ENCODE measurements around the gene SLC13A3. TPM values are rescaled to one million over a fixed set of nuclear protein-coding genes. Genes with fewer than 3 reads are reported as not detected.
A peak's percentile ranks its signal among the peaks of the same experiment; 100 is the strongest.

SLC13A3 gene
- total RNA-seq, 1 experiment from 2014 or later = not detected

GRCh38 chr20:46575937-46576461 is 75.3 kb downstream of the SLC13A3 start:
- DNase-seq (ENCODE audit: low spot score) = no peak

- no peak for DNase-seq (ENCODE audit: low spot score)
These were observed 75.9 kb downstream of the SLC13A3 start for GRCh38 chr20:46575394-46575793.

DNA sequence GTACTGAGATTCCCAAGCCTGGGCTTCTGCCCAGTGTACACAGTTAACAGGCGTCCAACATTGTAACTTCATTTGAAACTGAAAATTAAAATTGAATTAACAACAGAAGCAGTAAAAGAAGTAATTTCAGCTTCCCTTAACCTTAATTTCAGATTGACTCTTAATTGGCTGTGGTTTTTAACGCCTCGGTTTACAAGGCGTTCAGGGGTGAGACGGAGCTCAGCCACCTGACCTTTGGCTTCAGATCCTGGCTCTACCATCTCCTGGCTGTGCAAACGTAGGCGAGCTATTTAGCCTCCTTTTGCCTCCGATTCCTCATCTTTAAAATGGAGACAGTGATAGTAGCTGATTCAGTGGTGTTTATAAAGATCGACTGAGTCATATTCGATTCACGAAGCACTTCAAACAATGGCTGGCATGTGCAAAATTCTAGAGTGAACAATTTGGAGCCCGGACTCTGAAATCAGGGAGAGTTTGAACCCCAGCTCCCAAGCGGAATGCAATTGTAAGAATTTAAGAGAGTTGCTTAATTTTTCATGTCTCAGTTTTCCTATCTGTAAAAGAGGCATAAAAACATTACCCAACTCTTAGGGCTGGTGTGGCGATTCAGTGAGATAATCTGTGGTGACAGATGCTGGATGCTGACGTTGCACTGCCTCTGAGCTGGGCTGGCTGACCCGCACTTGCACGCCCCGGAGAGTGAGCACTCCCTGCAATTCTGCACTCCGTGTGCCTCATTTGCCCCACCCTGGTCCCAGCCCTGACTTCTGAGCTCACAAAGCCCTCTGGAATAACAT is 77.3 kb downstream of the SLC13A3 start:
- no peak for DNase-seq (ENCODE audit: low spot score)

- no peak for DNase-seq (ENCODE audit: low spot score)
These were observed 78.0 kb downstream of the SLC13A3 start for GRCh38 chr20:46573234-46573633.

- no peak for DNase-seq (ENCODE audit: low spot score)
These were observed 78.5 kb downstream of the SLC13A3 start for GRCh38 chr20:46572790-46573189.

- no peak for DNase-seq (ENCODE audit: low spot score)
These were observed 79.1 kb downstream of the SLC13A3 start for GRCh38 chr20:46572153-46572552.

DNA sequence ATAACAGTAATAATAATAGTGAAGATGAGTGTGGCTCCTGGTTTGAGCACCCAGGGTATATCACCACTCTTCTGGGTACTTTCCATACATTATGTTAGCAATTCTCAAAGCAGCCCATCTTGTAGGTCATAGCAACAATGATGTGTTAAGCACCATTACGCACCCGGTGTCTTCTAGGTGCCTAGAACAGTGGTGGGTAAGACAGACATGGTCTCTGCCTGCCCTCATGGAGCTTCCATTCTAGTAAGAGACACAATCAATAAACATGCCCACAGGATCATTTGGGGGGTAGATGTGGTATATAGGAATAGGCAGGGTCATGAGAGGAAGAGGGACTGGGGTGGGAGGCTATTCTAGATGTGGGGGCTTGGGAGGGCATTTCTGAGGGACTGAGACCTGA is 79.8 kb downstream of the SLC13A3 start:
- no peak for DNase-seq (ENCODE audit: low spot score)

- no peak for DNase-seq (ENCODE audit: low spot score)
These were observed 80.3 kb downstream of the SLC13A3 start for GRCh38 chr20:46570956-46571355.

DNA sequence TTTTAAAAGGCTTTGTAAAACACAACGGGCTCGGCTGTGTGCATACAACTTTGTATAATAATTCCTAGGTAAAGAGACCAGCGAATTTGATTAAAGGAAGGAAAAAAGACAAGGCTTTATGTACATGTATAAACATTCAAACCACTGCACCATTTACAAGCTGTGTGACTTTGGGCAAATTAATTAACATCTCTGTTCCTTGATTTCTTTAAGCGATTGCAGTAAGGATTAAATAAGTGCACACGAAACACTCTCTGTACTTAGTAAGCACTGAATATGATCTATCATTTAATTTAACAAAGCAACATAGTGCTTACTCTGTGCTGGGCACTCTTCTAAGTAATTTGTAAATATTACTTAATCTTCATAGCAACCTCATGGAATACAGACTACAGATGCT is 81.3 kb downstream of the SLC13A3 start:
- DNase-seq (ENCODE audit: low spot score) = no peak

DNA sequence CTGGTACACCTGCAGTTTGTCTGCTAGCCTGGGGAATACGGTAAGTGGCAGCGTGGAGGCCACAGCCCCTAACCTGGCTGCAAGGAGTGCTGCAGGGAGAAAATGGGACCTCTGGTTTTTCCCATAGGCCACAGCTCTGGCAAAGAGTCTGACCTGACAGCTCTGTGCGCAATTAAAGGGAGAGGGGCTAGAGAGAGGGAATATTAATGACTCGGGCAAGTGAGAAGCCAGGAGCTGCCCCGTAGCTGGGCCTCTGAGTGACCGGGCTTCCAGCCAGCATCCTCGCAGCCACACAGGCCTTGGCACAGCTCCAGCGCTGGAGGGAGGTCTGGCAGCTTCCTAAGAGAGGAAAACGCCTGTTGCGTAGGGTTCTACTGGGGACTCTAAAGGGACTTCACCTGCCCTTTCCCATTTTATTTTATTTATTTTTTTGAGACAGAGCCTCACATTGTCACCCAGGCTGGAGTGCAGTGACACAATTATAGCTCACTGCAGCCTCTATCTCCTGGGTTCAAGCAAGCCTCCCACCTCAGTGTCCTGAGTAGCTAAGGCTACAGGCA is 82.6 kb downstream of the SLC13A3 start:
- DNase-seq (ENCODE audit: low spot score) = peak; percentile 59

GRCh38 chr20:46566125-46566524 is 85.1 kb downstream of the SLC13A3 start:
- no peak for DNase-seq (ENCODE audit: low spot score)

- no peak for DNase-seq (ENCODE audit: low spot score)
These were observed 86.9 kb downstream of the SLC13A3 start for GRCh38 chr20:46564241-46564957.

GRCh38 chr20:46563860-46564221 is 87.4 kb downstream of the SLC13A3 start:
- no peak for DNase-seq (ENCODE audit: low spot score)

GRCh38 chr20:46563170-46563859 is 87.9 kb downstream of the SLC13A3 start:
- no peak for DNase-seq (ENCODE audit: low spot score)

DNA sequence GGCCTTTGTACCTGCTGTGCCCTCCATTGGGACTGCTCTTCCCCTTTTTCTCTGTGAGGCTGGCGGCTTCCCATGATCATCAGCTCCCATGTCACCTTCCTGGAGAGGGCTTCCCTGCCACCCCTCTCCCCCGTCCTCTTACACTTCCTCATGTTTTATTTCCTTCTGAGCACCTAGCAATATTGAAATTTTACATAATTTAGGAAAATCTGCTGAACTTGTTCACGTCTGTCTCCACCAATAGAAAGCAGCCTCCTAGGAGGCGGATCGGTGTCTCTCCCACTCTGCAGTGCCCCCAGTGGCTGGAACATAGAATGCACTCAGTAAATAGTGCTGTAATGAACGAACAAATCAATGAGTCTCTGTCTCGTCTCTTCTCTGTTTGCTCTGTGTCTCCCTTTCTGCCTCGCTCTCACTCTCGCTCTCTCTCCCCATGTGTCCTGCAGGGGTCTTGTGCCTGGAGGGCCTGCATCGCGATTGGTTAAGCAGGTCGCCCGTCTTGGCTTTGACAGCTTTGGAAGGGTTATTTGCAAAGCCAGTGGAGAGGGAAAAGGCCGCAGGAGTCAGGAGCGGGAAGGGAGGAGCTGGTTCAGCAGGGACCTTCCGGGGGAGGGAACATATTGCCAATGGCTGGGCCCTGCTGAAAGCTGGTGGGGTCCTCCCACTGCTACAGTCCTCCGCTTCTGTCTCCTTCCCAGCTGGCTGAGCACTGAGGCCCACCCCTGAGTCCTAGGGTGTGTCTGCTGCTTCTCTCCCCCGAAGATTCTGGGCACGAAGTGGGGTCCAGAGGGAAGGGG is 88.7 kb downstream of the SLC13A3 start:
- peak; percentile 62 for DNase-seq (ENCODE audit: low spot score)

- DNase-seq (ENCODE audit: low spot score) = no peak
These were observed 89.3 kb downstream of the SLC13A3 start for GRCh38 chr20:46562009-46562372.

DNA sequence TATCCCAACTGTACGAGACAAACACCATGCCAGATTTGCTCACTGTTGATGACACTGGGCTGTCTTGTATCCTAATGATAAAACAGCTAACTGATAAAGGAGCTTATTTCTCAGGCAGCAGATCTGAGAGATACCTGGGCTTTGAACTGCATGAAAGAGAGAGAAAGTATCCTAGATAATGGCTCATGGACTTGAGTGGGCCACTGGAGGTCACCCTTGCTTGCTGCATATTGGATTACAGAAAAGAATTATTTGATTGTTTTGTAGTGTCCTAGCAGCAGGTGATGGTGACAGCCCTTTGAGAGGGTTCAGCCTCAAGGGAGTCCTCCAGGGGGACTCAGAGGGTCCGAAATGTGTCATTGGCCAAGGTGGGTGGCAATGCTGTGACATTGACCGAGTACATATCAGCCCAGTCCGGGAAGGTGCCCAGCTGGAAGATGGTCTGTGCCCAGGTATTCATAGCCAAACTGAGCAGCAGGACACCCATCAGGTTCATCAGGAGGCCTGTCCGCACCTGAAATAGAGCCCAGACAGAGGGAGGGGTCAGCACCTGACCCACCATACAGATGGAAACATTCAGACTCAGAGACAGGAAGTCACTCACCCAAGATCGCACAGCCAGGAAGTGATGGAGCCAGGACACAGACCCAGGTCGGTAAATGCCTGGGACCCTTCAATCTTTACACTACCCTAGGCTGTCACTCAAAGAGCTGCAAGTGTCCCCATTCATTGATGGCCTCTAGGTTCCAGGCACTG is 91.4 kb downstream of the SLC13A3 start:
- DNase-seq (ENCODE audit: low spot score) = no peak

DNA sequence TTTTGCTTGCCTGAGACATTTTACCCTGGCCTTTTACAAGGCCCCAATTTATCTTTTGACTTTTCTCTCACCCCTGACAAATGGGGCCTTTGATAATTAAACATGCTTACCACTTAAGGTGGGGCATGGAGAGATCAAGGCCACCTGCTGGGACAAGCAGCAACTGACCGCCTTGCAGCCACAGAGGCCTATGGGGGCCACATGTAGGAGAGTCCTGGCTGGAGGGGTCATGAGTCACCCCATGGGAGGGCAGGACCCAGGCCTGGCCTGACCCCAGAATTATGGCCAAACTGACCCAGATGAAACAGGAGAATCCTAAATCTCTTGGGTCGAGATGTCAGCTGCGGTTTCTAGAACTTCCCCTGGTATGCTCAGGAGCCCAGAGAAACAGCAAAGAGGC is 92.3 kb downstream of the SLC13A3 start:
- DNase-seq (ENCODE audit: low spot score) = no peak

DNA sequence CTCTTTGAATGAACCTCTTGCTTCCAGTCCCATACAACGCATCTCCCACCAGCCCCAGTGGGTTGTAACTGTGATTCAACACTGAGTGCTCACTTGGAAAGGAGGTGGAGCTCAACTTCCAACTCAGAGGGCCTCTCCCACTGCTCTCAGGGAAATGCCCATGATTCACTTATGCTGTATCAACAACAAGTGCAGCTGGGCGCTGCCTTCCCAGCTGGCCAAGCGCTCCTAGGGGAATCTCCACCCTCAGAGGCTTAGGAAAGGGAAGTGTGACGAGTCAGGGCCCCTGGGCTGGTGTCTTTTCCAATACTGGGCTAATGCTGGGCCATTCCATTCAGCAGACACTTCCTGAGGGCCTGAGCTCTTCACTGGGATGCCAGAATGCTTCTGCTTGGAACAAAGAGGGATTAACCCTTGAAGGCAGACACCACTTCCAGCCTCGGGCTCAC is 92.7 kb downstream of the SLC13A3 start:
- peak; percentile 95 for DNase-seq (ENCODE audit: low spot score)

GRCh38 chr20:46557231-46557956 is 93.9 kb downstream of the SLC13A3 start:
- peak; percentile 66 for DNase-seq (ENCODE audit: low spot score)
